ENCODE measurements around the gene MEGF11. TPM values are rescaled to one million over a fixed set of nuclear protein-coding genes. Genes with fewer than 3 reads are reported as not detected.

Gene MEGF11
- total RNA-seq, 4 donors from 2014 or later: 2.4 to 8.5 (median 4.3) TPM

DNA sequence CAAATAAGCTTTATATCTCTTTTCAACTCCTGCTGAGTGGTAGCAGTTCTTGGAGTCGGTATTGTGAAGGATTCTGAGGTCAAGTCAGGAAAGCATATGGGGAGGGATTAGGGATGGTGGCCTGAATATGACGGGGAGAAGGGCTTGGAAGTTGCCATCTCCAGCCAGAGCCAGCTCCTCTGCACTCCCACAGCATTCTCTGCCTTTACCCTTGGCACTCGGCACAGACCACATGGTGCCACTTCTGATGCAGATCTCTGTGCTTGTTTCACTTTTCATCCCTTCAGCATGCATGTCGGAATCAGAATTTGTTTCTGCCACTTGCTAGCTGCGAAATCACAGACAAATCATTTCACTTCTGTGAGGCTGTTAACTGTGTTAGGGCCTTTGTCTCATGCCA lies 331.8 kb downstream of the MEGF11 start:
- Histone ChIP-seq H3K36me3 (no peaks in the 10 kb centered on the region), H3K4me1 (peaks cover 3% of the 10 kb centered on the region), H3K9me3 (no peaks in the 10 kb centered on the region), H3K4me3 (no peak overlapping the region), H3K27ac (no peak overlapping the region), H3K27me3 (no peaks in the 10 kb centered on the region)
- WGBS: 83% methylated on average over 5 of the region's 5 CpGs
- no peak for DNase-seq (ENCODE audit: low spot score in 2 of 2)
- TF ChIP-seq EP300 (IDR thresholded peaks at IDR 0.05): no peak
- TF ChIP-seq, protein P1, sequence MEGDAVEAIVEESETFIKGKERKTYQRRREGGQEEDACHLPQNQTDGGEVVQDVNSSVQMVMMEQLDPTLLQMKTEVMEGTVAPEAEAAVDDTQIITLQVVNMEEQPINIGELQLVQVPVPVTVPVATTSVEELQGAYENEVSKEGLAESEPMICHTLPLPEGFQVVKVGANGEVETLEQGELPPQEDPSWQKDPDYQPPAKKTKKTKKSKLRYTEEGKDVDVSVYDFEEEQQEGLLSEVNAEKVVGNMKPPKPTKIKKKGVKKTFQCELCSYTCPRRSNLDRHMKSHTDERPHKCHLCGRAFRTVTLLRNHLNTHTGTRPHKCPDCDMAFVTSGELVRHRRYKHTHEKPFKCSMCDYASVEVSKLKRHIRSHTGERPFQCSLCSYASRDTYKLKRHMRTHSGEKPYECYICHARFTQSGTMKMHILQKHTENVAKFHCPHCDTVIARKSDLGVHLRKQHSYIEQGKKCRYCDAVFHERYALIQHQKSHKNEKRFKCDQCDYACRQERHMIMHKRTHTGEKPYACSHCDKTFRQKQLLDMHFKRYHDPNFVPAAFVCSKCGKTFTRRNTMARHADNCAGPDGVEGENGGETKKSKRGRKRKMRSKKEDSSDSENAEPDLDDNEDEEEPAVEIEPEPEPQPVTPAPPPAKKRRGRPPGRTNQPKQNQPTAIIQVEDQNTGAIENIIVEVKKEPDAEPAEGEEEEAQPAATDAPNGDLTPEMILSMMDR (IDR thresholded peaks at IDR 0.05): no peak
- no peak for TF ChIP-seq POLR2A (IDR thresholded peaks at IDR 0.05)
- no peak for TF ChIP-seq POLR2AphosphoS5 (IDR thresholded peaks at IDR 0.05)

DNA sequence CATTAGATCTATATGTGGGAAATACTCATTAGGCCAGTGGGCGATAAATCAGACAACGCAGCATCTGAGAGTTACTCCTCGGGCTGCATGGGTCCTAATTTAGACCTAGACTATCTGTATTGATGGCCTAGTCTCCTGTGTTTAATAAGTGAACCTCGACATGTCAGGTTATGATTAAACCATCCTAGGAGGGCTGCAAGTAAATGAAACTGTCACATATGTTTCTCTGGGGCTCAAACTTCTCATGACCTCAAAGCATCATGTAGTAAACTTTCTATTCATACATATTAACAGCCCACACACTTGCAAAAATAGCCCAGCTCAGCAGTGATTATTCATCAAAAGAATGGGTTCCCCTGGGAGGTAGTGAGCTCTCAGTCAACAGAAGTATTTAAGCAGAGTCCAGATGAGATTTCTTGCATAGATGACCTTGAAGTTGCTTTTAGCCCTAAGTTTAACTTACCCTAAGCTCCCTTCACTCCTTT lies 332.7 kb downstream of the MEGF11 start:
- H3K36me3 ChIP-seq: no peaks in the 10 kb centered on the region
- WGBS: 73% methylated on average over 4 of the region's 4 CpGs

DNA sequence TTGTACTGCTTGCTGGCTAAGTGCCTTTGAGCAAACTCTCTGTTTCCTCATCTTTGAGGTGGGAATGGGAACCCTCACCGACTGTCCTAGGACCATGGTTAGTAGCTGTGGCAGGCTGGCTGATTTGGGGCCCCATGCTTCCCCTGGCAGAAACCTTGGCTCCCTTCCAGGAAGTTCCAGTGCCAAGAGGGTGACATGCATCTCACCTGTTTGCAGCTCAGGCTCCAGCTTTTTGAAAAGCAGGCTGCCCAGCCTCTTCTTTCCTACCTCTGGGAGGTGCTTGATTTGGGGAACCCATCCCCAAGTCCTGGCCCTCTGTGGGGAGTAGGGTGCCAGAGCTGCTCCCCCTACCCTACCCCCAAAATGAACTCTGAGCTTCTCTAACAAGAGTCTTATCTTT lies 333.4 kb downstream of the MEGF11 start:
- TF ChIP-seq EP300 (IDR thresholded peaks at IDR 0.05): no peak
- TF ChIP-seq, protein P1 (IDR thresholded peaks at IDR 0.05): no peak
- TF ChIP-seq POLR2A (IDR thresholded peaks at IDR 0.05): no peak
- 29% methylated on average over 1 of the region's 1 CpG for WGBS
- no peak for DNase-seq (ENCODE audit: low spot score in 2 of 2)

More for the DNA sequence above, 332.7 kb downstream of the MEGF11 start:
- H3K27ac ChIP-seq: no peak overlapping the region
- peaks cover 5% of the 10 kb centered on the region for H3K4me1 ChIP-seq
- no peak overlapping the region for H3K4me3 ChIP-seq
- DNase-seq (ENCODE audit: low spot score in 2 of 2): no peak
- no peak for TF ChIP-seq EP300 (IDR thresholded peaks at IDR 0.05)
- TF ChIP-seq, protein P1 (IDR thresholded peaks at IDR 0.05): no peak
- no peak for TF ChIP-seq POLR2A (IDR thresholded peaks at IDR 0.05)
- no peak for TF ChIP-seq POLR2AphosphoS5 (IDR thresholded peaks at IDR 0.05)
- no peaks in the 10 kb centered on the region for H3K9me3 ChIP-seq
- H3K27me3 ChIP-seq: no peaks in the 10 kb centered on the region

DNA sequence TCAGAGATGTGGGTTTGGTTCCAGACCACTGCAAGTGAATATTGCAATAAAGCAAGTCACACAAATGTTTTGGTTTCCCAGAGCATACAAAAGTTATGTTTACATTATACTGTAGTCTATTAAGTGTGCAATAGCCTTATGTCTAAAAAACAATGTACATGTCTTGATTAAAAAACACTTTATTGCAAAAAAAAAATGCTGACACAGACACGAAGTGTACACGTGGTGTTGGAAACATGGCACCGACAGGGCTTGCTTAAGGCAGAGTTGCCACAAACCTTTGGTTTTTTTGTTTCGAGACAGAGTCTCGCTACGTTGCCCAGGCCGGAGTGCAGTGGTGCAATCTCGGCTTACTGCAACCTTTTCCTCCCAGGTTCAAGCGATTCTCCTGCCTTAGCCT lies 334.2 kb downstream of the MEGF11 start:
- Histone ChIP-seq H3K27me3 (no peaks in the 10 kb centered on the region), H3K4me1 (peaks cover 5% of the 10 kb centered on the region), H3K36me3 (no peaks in the 10 kb centered on the region), H3K4me3 (no peak overlapping the region), H3K9me3 (no peaks in the 10 kb centered on the region), H3K27ac (no peak overlapping the region)
- WGBS: 94% methylated on average over 9 of the region's 9 CpGs
- TF ChIP-seq, protein P1 (IDR thresholded peaks at IDR 0.05): no peak
- TF ChIP-seq EP300 (IDR thresholded peaks at IDR 0.05) (no peak), POLR2AphosphoS5 (IDR thresholded peaks at IDR 0.05) (no peak), POLR2A (IDR thresholded peaks at IDR 0.05) (no peak)
- DNase-seq (ENCODE audit: low spot score in 2 of 2): no peak

More for the DNA sequence above, 333.4 kb downstream of the MEGF11 start:
- H3K9me3 ChIP-seq: no peaks in the 10 kb centered on the region
- no peak overlapping the region for H3K27ac ChIP-seq
- H3K36me3 ChIP-seq: no peaks in the 10 kb centered on the region
- no peak overlapping the region for H3K4me3 ChIP-seq
- H3K27me3 ChIP-seq: no peaks in the 10 kb centered on the region
- peaks cover 5% of the 10 kb centered on the region for H3K4me1 ChIP-seq

DNA sequence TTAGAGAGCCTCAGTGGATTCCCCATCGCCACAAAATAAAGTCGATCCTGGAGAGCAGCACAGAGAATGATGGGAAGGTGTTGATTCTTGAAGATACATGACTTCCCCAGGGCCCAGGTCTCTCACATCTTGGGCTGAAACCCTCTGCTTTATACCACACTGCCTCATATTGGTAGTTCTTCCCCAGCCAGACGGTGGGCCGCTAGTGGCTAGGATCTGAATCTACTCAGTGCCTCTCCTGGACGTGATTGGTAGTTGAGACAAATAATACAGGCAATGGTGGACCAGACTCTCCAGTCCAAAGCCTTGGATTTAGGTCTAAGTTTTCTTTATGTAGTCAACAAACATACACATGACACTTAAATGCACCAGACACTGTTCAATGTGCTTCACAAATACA lies 334.6 kb downstream of the MEGF11 start:
- TF ChIP-seq POLR2A (IDR thresholded peaks at IDR 0.05) (no peak), EP300 (IDR thresholded peaks at IDR 0.05) (no peak), POLR2AphosphoS5 (IDR thresholded peaks at IDR 0.05) (no peak)
- TF ChIP-seq, protein P1 (IDR thresholded peaks at IDR 0.05): no peak
- WGBS: 90% methylated on average over 5 of the region's 5 CpGs
- Histone ChIP-seq H3K4me1 (peaks cover 5% of the 10 kb centered on the region), H3K36me3 (no peaks in the 10 kb centered on the region), H3K27me3 (no peaks in the 10 kb centered on the region), H3K4me3 (no peak overlapping the region), H3K27ac (no peak overlapping the region), H3K9me3 (no peaks in the 10 kb centered on the region)
- DNase-seq (ENCODE audit: low spot score in 2 of 2): no peak
